GM21576 (cell line): Measurements from ENCODE around the gene IRS2.
A peak's percentile ranks its signal among the peaks of the same experiment; 100 is the strongest.

ENCODE experiments used
- ATAC-seq: cut with Tn5 transposase; IDR thresholded peaks from one replicate; pipeline ENCODE4 v1.9.1; 2021; ENCODE audit warnings: mild to moderate bottlenecking, moderate library complexity; ENCODE audit not compliant: unreplicated experiment

Gene IRS2

DNA sequence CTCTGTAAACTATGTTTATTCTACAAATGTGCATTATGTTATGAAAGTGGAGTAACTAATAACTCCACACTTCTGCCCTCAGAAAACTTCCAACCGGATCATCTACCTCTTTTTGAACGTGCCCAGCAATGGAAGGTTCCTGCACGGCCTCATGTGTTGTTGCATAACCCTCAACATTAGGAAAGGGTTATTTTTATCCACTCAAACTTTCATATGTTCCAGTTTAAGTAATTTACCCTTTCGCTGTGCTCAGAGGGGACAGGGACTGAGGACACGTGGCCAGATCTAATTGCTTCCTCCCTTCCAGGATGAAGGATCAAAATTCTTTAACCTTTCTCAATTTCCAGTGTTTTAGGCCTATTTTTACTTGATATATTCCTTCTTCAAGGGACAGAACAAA lies 29.6 kb downstream of the IRS2 start:
- no peak for ATAC-seq

DNA sequence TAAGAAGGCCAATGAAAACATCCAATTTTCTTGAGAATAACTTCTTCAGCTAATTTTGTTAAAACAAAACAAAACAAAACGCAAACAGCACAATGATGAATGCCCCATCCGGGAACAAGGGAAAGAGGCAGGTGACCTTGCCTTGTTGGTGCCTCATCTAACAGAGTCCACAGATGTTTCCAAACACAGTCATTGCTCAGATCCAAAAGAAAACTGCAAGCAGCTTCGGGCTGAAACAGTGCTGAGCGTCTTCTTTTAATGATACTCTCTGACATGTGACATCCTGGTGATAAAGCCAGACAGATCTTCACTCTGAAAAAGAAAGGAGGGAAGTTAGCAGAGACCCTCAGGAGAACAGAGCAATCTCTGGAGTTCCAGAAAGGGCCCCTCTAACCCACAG lies 30.4 kb downstream of the IRS2 start:
- ATAC-seq = no peak

DNA sequence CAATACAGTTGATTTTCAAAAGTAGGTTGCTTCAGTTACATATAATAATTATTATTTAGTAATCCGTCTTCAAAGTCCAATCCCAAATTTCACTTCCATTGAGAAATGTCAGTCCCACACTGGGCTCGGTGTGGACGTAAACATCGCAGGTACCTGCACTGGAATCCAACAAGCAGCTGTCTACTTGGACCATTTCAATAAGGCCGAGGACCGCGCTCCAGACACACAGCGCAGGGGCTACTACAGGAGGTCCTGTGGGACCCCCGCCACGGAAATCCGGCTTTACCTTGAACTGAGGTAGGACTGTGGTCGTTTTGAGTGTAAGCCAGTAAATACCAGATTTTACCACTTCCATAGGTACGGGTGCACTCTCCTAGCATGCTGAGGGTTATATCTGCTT lies 30.8 kb downstream of the IRS2 start:
- ATAC-seq = no peak

DNA sequence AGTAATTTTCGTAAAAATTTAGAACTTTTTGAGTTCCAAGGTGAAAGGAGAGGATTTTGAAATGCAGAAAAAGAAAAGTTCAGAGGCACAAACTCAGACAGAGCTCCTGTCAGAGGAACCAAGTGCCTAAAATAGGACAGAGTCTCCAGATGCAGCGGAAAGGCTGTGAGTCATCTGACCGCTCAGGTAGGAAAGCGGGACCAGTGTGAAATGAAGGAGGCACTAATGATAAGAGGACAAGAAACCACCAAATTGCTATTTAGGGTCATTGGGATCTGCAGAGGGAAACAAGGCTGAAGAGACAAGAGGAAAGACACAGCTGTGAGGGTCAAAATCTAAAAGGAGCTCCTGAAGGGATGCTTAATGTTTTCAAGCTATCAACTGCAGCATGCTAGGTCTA lies 34.9 kb downstream of the IRS2 start:
- ATAC-seq = no peak

DNA sequence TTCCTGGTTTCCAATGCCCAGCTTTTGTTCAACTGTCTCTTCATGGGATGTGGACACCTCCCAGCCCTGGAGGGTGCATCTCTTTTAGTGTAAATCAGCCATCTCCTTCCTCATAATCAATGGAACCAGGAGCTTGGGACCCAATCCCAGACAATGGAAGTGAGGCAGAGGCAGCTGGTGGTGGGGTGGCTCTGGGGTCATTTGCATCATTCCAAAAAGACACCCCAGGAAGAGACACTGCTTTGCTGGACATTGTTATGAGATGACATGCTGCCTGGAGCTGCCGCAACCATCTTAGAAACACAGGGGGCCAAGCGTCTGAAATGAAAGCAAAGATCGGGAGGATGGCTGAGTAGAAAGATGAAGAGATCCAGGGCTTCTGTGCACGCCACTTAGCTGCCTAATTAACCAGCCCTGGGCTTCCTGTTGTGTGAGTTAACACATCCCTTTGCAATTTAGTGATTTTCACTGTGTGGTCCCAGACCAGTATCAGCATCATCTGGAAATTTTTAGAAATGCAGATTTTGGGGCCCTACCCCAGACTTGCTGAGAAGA lies 36.1 kb downstream of the IRS2 start:
- ATAC-seq = no peak

DNA sequence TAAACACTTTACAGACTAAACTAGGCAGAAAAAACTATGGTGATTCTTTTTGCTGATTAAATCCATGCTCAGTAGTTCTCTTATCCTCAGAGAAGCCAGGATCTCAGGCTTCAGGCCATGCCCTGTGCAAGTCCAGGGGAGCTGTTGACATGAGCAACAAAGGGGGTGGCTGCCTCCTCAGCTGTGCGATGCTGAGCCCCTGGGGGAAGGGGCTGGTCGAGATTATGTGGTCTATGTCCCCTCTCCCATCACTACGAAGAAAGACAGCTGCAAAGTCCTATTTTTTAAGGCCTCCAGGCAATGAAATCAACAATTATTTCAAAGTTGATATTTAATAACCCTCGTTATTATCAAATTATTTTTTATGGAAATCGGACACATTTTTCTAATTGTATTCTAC lies 37.0 kb downstream of the IRS2 start:
- no peak for ATAC-seq

DNA sequence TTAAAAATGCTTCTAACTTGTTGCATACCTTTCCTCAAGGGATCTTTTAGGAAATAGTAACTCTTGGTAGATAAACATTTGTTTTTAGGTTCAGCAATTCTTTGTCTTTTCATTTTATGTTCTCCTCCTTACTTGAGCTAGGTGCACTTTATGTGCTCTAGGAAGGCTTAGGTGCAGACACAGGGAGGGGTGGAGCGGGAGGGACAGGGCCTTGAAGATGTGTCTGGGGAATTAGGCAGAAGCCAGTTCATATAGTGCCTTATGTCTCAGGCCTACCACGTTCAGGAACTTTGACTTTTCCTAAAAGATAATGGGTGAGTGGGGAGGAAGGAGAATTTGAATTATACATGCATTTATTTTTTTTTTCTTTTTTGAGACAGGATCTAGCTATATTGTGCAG lies 37.7 kb downstream of the IRS2 start:
- ATAC-seq = no peak

DNA sequence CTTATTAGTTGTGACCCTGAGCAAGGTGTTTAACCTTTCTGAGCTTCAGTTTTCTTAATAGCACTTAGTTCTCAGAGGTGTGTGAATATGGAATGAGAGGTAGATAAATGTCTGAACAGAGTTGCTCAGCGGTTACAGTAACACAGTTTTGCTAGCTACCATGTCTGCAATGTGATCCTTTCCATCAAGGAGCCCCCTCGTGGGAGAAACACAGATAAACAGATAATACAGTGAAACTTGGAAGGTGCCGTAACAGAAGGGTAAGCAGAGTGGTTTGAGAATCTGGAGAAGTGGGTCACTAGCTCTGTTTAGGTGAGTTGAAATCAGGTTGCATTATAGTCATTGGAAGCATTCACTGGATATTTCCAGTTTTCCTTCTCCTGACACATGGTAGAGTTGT lies 38.9 kb downstream of the IRS2 start:
- ATAC-seq = no peak

DNA sequence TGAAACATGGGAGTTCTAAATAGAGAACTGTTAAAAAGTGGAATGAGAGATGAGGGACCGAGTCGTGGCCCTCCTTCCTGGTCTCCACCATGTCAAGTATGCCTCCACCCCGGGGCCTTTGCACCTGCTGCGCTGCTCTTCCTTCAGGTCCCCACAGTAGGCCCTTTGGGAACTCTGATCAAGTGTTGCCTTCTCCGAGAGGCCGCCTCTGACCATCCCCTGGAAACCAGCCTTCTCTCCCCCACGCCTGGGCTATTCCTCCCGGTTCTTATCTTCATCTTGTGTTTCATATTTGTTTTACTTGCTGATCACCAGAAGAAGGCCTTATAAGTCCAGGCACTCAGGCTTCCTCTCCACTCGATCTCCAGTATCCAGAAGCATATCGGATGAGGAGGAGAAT lies 40.0 kb downstream of the IRS2 start:
- no peak for ATAC-seq

DNA sequence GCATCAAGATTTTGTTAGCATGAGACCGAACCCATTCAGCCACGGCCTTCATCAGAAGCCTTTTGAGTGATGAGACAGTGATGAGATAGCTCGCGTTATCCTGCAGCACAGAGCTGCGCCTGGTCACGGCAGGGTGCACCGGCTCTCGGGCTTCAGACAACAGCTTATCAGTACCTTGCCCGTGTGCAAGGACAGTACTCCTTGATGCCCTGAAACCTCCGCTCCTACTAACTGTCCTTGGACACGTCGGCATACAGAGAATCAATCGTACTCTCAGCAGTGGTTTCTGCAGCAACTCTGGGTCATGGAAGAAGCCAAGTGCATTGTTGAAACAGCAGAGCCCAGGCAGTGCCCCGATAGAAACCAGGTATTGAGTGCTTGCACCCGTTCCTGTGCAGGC lies 40.7 kb downstream of the IRS2 start:
- ATAC-seq = no peak

DNA sequence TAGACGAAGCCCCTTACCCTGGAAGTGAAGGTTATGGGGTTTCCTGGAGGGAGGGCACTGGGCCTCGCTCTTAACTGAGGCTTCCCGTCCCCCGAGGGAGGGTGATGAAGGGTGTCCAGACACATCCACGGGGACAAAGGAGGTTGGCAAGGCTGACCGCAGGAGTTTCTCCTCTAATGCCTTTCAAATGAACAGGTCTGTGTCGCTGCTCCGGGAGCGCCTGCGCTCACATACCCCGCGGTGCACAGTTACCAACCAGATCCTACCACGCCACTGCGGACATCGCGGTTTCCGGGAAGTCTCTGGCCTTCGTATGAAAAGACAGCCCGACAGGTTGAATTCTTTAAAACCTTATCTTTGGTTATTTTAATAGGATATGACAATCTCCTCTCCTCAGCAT lies 41.3 kb downstream of the IRS2 start:
- ATAC-seq = no peak

DNA sequence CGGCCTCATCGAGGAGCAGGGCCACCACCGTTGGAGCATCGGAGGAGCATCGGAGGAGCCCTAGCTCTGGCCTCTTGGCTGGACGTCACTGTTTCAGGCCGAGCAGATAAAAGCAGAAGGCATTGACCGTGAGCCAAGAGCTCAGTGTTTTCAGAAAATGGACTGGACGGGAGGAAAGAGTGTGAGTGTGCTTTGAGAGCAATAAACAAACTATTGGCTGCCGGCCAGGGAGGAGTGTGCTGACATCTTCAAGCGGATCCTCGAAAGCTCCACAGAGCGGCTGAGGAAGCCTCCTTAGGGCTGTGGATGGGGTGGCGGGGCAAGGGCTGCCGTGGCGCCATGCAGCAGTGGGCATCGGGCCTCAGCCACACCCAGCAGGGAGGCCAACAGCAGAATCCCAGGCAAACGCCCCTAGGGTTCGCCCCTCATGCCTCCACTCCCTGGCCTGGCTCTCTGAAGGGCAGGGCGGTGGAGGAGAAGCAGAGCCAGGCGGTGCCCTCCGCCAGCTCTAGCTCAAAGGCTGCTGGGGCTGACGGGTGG lies 41.8 kb downstream of the IRS2 start:
- ATAC-seq = no peak

DNA sequence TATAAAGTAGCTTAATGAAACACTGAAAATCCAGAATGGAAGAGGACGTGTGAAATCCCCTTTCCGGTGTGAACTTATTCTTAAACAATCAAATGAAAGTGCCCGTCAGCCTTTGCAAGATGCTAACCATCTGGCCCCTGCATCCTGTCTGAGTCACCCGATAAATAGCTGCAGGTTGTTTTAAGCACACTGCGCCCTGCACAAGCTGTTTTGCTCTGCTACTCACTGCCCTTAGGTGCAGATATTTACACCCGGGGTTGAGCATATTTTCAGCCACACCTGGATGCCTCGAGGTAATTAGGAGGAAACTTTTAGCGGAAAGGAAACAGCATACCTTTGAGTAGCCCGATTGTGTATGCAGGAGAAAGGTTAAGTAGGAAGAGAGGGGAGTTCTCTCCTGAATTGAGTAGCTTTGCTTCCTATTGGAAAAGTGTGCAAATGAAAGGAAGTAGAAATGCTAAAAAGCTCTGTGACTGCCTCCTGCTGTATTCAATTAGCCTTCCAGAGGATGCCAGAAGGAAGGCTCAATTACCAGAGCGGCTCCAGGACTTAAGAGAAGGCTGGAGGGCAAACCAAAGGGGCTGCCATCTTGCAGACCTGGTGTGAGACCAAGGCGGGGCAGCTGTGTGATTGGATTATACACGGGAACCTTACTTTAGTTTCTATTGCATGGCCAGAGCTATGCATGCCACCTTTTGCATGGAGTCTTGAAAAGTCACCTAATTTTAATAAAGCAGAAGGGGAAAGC lies 42.5 kb downstream of the IRS2 start:
- ATAC-seq = peak; percentile 85

DNA sequence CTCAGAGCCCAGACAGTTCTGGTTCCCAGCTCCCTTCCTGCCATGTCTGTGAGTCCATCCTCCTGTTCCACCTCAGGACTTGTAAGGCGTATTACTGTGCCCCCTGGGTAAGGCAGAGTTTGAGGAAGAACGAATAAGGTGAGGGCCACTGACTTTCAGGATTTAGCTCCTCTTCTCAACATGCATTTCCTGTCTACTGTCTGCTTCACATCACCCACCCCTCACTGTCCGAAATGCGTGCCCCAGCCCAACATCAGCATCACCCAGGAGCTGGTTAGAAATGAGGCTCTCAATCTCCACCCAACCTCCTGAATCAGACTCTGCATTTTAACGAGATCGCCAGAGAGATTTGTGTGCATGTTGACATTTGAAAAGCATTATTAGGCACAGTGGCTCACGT lies 44.4 kb downstream of the IRS2 start:
- ATAC-seq = no peak

DNA sequence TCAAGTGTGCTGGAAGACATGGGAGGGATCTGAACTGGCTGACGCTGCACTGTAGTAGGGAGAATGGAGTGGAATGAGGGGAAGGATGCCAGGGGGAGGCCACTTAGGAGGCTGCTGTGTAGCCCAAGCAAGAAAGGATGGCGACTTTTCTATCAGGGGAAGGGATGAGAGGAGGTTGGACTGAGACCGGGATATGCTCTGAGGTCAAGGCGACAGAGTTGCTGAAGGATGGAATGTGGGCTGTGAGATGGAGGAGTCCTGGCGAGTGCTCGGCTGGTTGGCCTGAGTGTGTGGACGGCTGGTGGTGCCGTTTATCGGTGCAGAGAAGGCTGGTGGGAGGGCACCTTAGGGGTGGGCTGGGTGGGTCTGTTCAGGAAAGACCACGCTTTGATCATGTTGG lies 45.7 kb downstream of the IRS2 start:
- no peak for ATAC-seq

DNA sequence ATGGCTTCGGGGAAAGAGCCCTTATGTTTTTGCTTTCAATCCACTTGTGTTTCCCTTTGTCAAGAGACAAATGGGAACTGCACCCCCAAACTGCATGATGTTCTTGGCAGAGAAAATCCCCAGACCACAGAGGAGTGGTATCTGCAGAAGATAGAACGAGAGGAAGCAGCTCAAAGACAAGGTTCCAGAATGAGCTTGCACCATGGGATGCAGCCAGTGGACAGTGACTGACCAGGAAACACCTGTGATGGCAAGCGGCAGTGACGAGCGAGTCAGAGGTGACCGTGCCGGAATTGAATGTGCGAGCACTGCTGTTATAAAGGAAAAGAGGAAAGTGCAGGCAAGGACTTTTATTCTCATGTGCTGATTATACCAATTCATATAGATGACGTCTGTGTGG lies 46.3 kb downstream of the IRS2 start:
- no peak for ATAC-seq

DNA sequence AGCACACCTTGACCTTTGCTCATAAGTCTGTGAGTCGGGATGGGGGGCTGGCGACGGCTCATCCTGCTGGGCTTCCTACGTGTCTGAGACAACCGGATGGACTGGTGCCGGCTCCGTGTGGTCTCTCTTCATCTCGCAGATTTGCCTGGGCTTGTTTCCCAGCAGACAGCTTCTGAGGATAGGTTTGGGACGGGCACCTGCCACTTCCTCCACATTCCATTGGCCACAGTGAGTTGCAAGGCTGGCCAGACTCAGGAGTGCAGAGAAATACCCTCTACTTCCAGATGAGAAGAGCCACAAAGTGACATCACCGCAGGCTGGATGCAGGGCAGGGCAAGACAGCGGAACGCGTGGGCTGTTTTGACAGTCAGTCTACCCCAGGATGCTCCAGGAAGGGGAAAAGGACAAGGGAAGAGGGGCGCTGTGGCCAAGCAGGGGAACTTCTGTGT lies 48.1 kb downstream of the IRS2 start:
- ATAC-seq = no peak

DNA sequence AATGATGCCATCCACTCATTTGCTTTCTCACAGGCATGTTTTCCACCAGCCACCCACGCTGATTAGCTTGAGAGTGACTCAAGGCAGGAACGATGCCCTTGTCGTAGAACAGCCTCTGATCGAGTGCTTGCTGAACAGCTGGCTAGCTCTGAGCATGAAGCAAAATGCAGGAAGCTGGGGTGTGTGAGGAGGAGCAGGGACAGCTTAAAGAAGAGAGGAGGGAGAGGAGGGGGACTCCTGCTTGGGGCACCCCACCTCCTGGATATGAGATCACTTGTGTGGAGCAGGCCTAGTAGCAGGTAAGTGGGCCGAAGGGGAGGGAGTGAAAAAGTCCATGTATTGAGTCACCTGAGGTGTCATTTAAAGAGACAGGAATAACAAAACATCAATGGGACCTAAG lies 48.8 kb downstream of the IRS2 start:
- ATAC-seq = no peak

DNA sequence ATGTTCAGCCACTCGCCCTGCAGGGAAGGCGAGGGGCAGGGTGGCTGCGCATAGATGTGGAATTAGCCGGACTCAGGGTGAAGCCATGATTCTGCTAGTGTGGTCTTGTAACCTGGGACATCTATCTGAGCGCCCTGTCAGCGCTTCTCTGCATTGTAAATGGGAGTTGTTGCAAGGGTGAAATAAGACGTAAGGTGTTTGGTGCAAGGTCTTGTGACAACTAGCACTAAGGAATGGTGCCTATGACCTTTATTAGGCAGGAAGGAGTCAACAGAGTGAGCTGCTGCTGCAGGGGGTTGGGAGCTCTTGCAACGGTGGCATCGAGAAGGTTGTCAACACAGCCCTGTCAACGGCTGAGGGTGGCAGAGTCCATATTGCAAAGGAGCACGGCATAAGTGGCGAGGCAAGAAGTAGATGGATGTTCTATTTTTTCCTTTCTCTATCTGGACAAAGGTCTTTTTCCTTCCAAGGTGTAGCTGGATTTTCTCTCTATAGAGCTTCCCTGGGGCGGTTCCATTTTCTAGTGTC lies 49.3 kb downstream of the IRS2 start:
- ATAC-seq = no peak

DNA sequence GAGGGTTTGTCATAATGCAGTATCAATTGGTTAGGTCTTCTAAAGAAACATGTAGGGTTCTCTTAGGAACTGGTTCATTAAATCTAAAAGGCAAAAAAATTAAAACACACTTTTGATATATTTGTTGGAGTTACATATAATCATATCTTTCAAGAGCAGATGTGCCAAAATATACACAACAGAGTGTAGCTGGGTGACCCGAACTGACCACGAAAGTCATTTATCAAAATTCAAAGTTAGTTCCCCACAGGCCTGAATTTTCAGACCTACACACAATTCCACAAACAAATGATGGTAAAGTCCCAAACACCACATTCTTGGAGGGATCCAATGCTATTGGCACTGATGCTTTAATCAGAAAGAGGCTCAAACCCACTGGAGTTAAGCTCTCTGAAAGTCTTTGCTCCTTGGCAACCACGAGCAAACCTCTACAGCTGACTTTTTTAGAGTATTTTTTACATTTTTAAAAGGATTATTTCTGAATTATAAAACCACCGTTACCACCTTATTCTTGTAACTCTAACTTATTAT lies 50.9 kb downstream of the IRS2 start:
- ATAC-seq = no peak

DNA sequence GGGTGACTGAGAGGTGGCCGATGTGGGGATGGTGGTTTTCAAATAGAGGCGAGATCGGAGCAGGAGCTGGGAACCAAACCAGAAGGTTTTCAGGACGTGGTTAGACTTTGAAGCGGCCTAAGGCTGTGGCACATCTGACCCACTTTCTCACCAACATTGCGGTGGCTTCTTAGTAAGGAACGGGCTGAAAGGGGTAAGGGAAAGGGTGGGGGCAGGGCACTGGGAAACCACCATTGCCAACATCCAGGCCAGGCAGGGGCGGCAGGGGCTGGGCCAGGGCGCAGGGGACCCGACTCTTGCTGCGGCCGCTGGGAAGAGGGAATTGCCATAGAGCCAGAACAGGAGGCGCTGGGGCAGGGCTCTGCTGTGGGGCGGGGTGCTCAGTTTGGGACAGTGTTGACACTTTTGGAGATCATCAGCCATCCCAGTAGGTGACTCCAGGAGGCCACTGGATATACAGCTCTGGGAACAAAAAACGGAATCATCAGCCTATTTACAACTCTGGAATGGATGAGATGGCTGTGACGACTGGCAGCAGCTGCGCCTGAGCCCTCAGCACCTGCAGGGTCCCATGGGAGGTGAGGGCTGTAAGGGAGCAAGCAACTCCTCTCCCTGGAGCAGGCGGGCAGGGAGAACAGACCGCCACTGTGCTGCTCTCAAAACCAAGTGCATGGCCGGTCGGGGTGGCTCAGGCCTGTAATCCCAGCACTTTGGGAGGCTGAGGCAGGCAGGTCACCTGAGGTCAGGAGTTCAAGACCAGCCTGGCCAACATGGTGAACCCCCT lies 52.2 kb downstream of the IRS2 start:
- ATAC-seq = no peak
